A673 (cell line): Measurements from ENCODE around the gene DNAJC13. TPM values are rescaled to one million over a fixed set of nuclear protein-coding genes. Genes with fewer than 3 reads are reported as not detected.

Source experiments
- BruUV-seq: library from RNA; stranded (reverse); fragments of 400-500 nt; replicated peaks from 2 replicates; lab custom pipeline; 2021; lab: Mats Ljungman, UMichigan
- CTCF ChIA-PET: fragments of 300-600 bp; sonication (Branson Sonifier 250); formaldehyde crosslinking; loops from one replicate; lab custom pipeline; 2022; ENCODE audit warnings: antibody characterized with exemption; lab: Charles Lee
- POLR2A ChIA-PET: fragments of 300-600 bp; sonication (Branson Sonifier 250); formaldehyde crosslinking; loops from one replicate; lab custom pipeline; 2022; ENCODE audit warnings: antibody characterized with exemption; ENCODE audit not compliant: low non-redundant PET; lab: Charles Lee
- DNase-seq: peaks from one replicate; pipeline ENCODE4 v3.0.0-alpha.2; 2015; ENCODE audit warnings: low spot score
- H3K27ac ChIP-seq: fragments of 200-600 bp; sonication (generic); 2 replicates; pipeline ENCODE4 v1.5.1; 2016; ENCODE audit warnings: mixed run types, low read depth, mild to moderate bottlenecking, mixed read lengths, antibody characterized with exemption, low read length; ENCODE audit not compliant: poor library complexity, severe bottlenecking
- H3K27me3 ChIP-seq: fragments of 200-600 bp; sonication (generic); replicated peaks from 2 replicates; pipeline ENCODE4 v1.6.1; 2017; ENCODE audit warnings: mixed run types, low read depth, mild to moderate bottlenecking, mixed read lengths, antibody characterized with exemption, low read length; ENCODE audit not compliant: insufficient read depth, poor library complexity
- H3K36me3 ChIP-seq: fragments of 200-600 bp; sonication (generic); 2 replicates; pipeline ENCODE4 v1.6.1; 2016; ENCODE audit warnings: mixed run types, mild to moderate bottlenecking, mixed read lengths, antibody characterized with exemption, low read length; ENCODE audit not compliant: insufficient read depth, poor library complexity, severe bottlenecking
- H3K4me1 ChIP-seq: fragments of 200-600 bp; sonication (generic); 2 replicates; pipeline ENCODE4 v1.6.1; 2017; ENCODE audit warnings: mixed run types, mild to moderate bottlenecking, mixed read lengths, antibody characterized with exemption, low read length; ENCODE audit not compliant: insufficient read depth, poor library complexity, severe bottlenecking
- H3K4me3 ChIP-seq: fragments of 200-600 bp; sonication (generic); 2 replicates; pipeline ENCODE4 v1.5.1; 2016; ENCODE audit warnings: low read depth, mixed run types, mild to moderate bottlenecking, mixed read lengths, low read length; ENCODE audit not compliant: poor library complexity, severe bottlenecking
- H3K9me3 ChIP-seq: fragments of 200-600 bp; sonication (generic); 2 replicates; pipeline ENCODE4 v1.6.1; 2016; ENCODE audit warnings: mixed run types, low read depth, mild to moderate bottlenecking, mixed read lengths, antibody characterized with exemption, low read length; ENCODE audit not compliant: poor library complexity, severe bottlenecking
- EZH2 ChIP-seq: fragments of 200-600 bp; sonication (generic); IDR thresholded peaks from 2 replicates; pipeline ENCODE4 v1.6.1; 2017; ENCODE audit warnings: borderline replicate concordance, low read depth, mild to moderate bottlenecking, mixed read lengths, antibody characterized with exemption, low read length; ENCODE audit not compliant: poor library complexity, severe bottlenecking
- intact Hi-C: fragments of 100-400 bp; cut with micrococcal nuclease; formaldehyde crosslinking; loops from one replicate; pipeline ENCODE4 v1.10.0; 2022; ENCODE audit not compliant: unreplicated experiment
- total RNA-seq: library from RNA; stranded (reverse); gene quantifications from 2 replicates; pipeline ENCODE4 v1.2.3, GENCODE V29; 2021
- TF ChIP-seq, protein P1 (sequence below): fragments of 300-800, 200-600 bp; sonication (generic); conservative IDR thresholded peaks from 2 replicates; pipeline ENCODE4 v1.5.1; 2017; ENCODE audit warnings: low read depth, mild to moderate bottlenecking, antibody characterized with exemption, low read length, moderate library complexity, mixed read lengths

The DNAJC13 gene
- total RNA-seq, 1 experiment from 2014 or later = 46.0 TPM

DNA sequence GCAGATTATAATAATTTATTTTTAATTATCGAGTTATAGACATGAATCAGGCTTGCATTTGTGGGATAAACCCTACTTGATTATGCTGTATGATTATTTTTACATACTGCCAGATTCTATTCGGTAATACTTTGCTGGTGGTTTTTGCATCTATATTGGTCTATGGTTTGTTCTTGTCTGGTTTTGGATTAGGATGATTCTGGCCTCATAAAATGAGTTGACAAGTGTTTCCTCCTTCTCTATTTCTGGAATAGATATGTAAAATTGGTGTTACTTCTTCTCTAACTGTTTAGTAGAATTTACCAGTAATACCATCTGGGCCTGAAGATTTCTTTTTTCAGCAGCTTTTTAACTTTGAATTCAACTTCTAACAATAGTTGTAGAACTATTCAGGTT, 146.8 kb downstream of the DNAJC13 start:
- no peaks in the 10 kb centered on the region for H3K27me3 ChIP-seq
- H3K27ac ChIP-seq = no peak overlapping the region
- CTCF ChIA-PET = no interaction called here
- TF ChIP-seq EZH2 = no peak
- TF ChIP-seq, protein P1, sequence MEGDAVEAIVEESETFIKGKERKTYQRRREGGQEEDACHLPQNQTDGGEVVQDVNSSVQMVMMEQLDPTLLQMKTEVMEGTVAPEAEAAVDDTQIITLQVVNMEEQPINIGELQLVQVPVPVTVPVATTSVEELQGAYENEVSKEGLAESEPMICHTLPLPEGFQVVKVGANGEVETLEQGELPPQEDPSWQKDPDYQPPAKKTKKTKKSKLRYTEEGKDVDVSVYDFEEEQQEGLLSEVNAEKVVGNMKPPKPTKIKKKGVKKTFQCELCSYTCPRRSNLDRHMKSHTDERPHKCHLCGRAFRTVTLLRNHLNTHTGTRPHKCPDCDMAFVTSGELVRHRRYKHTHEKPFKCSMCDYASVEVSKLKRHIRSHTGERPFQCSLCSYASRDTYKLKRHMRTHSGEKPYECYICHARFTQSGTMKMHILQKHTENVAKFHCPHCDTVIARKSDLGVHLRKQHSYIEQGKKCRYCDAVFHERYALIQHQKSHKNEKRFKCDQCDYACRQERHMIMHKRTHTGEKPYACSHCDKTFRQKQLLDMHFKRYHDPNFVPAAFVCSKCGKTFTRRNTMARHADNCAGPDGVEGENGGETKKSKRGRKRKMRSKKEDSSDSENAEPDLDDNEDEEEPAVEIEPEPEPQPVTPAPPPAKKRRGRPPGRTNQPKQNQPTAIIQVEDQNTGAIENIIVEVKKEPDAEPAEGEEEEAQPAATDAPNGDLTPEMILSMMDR = no peak
- POLR2A ChIA-PET = no interaction called here
- no peaks in the 10 kb centered on the region for H3K4me1 ChIP-seq
- no TSS peak for BruUV-seq
- intact Hi-C loops = no loop called here
- no peaks in the 10 kb centered on the region for H3K36me3 ChIP-seq
- no peak overlapping the region for H3K4me3 ChIP-seq
- no peak for DNase-seq
- H3K9me3 ChIP-seq = no peaks in the 10 kb centered on the region

DNA sequence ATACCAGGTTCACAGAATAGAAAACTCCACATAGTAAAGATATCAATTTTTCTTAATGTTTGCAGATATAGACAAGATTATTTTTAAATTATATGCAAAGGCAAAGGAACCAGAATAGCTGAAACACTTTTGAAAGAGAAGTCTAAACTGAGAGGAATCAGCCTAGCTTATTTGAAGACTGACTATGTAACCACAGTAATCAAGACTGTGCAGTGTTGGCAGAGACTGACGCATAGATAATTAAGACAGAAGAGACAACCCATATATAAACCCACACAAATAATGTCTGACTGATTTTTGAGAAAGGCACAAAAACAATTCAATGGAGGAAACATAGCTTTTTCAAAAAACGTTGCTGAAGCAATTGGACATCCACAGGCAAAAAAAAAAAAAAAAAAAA, 151.1 kb downstream of the DNAJC13 start:
- intact Hi-C loops = no loop called here
- ChIA-PET POLR2A (no interaction called here), CTCF (interaction anchor here (0.6 kb wide), 1 partner anchor 670 kb away, joined by 8 read pairs; no protein-coding TSS in a partner anchor)
- Histone ChIP-seq H3K27ac (no peak overlapping the region), H3K4me1 (no peaks in the 10 kb centered on the region), H3K27me3 (no peaks in the 10 kb centered on the region), H3K4me3 (no peak overlapping the region), H3K9me3 (no peaks in the 10 kb centered on the region), H3K36me3 (no peaks in the 10 kb centered on the region)
- BruUV-seq = no TSS peak
- no peak for DNase-seq
- TF ChIP-seq, protein P1 = no peak
- TF ChIP-seq EZH2 = no peak

DNA sequence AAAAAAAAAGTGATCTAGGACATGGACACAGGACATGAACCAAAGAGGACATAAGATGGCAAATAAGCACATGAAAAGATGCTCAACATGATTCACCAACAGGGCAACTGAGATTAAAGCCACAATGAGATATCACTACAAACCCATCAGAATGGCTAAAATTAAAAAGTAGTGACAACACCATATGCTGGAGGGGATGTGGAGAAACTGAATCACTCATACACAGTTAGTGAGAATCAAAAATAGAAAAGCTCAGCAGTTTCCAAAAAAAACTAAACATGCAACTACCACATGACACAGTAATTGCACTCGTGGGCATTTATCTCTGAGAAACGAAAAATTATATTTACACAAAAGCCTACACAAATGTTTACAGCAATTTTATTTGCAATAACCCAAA, 151.9 kb downstream of the DNAJC13 start:
- DNase-seq = no peak
- no peaks in the 10 kb centered on the region for H3K9me3 ChIP-seq
- H3K4me1 ChIP-seq = no peaks in the 10 kb centered on the region
- H3K36me3 ChIP-seq = no peaks in the 10 kb centered on the region
- ChIA-PET POLR2A (no interaction called here), CTCF (interaction anchor here (0.6 kb wide), 1 partner anchor 669 kb away, joined by 8 read pairs; no protein-coding TSS in a partner anchor)
- H3K27me3 ChIP-seq = no peaks in the 10 kb centered on the region
- TF ChIP-seq, protein P1 = no peak
- TF ChIP-seq EZH2 = no peak
- BruUV-seq = no TSS peak
- no peak overlapping the region for H3K27ac ChIP-seq
- intact Hi-C loops = no loop called here
- H3K4me3 ChIP-seq = no peak overlapping the region
